Measurements from ENCODE around the gene GABARAPL1. TPM values are rescaled to one million over a fixed set of nuclear protein-coding genes. Genes with fewer than 3 reads are reported as not detected.
"Not testable (repeated sequence)": the region's sequence is repeated elsewhere in the genome, so short reads cannot be mapped to it uniquely, and the experiment has no call there.

GABARAPL1 gene
- total RNA-seq, 1 donor from 2014 or later = 110 TPM

DNA sequence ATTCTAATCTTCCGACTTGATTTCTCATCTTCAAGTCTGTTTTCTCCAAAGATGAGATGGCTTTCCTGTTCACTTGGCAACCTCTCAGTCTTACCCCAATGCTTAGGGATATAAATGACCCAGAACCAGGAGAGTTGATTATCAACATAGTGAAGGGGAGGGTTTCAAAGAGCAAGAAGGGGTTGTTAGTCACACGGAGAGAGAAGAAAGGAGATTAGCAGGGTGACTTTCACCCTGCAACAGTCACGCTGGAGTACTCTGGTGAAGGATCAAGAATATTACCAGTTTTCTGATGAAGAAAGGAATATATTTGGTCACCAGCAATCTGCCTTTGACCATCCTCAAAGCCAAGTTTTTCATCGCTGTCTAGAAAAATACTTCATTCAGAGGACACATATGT is 33.9 kb upstream of the GABARAPL1 start, which contains the start of gene TMEM52B:
TMEM52B (plus strand) TSS at position 212 of the 400 bp plus-strand sequence. CDS start 543 bp downstream, outside the sequence.
- TF ChIP-seq, protein P1, sequence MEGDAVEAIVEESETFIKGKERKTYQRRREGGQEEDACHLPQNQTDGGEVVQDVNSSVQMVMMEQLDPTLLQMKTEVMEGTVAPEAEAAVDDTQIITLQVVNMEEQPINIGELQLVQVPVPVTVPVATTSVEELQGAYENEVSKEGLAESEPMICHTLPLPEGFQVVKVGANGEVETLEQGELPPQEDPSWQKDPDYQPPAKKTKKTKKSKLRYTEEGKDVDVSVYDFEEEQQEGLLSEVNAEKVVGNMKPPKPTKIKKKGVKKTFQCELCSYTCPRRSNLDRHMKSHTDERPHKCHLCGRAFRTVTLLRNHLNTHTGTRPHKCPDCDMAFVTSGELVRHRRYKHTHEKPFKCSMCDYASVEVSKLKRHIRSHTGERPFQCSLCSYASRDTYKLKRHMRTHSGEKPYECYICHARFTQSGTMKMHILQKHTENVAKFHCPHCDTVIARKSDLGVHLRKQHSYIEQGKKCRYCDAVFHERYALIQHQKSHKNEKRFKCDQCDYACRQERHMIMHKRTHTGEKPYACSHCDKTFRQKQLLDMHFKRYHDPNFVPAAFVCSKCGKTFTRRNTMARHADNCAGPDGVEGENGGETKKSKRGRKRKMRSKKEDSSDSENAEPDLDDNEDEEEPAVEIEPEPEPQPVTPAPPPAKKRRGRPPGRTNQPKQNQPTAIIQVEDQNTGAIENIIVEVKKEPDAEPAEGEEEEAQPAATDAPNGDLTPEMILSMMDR (IDR thresholded peaks at IDR 0.05; ENCODE audit: partially characterized antibody, unreplicated experiment) = no peak
- no peak for DNase-seq
- no peak within 1 kb of the TSS for H3K4me3 Mint-ChIP-seq (ENCODE audit: unreplicated experiment)
- no peaks in the 10 kb centered on the region for H3K36me3 Mint-ChIP-seq (ENCODE audit: unreplicated experiment)
- H3K4me1 Mint-ChIP-seq (ENCODE audit: low read depth, unreplicated experiment) = no peaks in the 10 kb centered on the region
- H3K27ac Mint-ChIP-seq (ENCODE audit: unreplicated experiment) = no peak within 1 kb of the TSS
- no peaks in the 10 kb centered on the region for H3K9me3 Mint-ChIP-seq (ENCODE audit: unreplicated experiment)
- peaks cover 1% of the 10 kb centered on the region for H3K27me3 Mint-ChIP-seq (ENCODE audit: unreplicated experiment)

DNA sequence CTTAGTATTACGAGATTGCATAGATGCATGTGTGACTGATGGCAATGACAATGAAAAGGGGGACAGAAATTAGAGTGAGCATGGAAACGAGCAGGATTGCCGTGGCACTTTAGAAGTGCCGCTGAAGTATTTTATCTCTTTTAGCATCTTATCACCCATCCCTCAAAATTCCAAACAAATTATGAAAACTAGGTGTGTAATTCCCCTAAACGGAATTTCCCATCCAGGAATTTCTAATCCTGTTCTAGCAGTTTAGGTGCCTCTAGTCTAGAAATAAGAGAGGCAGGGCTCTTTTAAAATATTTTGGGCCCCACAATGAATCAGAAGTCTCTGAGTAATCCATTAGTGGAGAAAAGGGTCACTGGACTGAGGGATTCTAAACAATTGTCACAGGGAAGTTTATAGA is 32.9 kb upstream of the GABARAPL1 start:
- Mint-ChIP-seq H3K36me3 (ENCODE audit: unreplicated experiment) (no peaks in the 10 kb centered on the region), H3K9me3 (ENCODE audit: unreplicated experiment) (peaks cover 2% of the 10 kb centered on the region), H3K4me3 (ENCODE audit: unreplicated experiment) (no peak overlapping the region), H3K4me1 (ENCODE audit: low read depth, unreplicated experiment) (peaks cover 1% of the 10 kb centered on the region), H3K27me3 (ENCODE audit: unreplicated experiment) (peaks cover 1% of the 10 kb centered on the region), H3K27ac (ENCODE audit: unreplicated experiment) (no peak overlapping the region)
- TF ChIP-seq, protein P1 (IDR thresholded peaks at IDR 0.05; ENCODE audit: partially characterized antibody, unreplicated experiment) = no peak
- DNase-seq = no peak

DNA sequence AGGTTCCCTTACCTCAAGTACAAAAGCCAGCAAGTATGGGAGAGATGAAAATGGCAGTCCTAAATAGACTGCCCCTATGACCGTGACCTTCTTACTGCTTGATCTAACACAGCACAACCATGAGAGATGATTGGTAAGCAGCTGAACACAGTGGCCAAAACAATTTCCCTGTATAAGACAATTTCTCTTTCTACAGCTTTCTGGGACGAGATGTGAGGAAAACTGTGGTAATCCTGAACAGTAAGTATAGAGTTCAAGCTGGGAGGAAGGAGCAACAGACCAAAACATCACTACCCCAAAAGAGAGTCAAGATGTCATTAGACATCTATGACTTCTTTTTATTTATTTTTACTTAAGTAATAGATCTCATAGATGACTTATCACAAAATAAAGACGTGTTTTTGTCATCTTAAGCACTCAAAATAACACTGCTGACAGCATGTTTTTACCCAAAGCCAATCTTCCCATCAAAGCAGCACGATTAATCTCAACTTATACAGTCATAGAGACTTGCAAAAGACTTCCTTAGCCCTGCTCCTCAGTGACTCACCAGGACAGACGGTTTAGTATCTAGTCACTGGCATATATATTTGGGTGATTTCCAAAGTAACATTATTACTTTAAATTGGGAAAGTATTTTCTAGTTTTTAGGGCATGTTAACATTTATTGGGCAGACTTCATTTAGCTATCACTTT is 30.2 kb upstream of the GABARAPL1 start:
- TF ChIP-seq, protein P1 (IDR thresholded peaks at IDR 0.05; ENCODE audit: partially characterized antibody, unreplicated experiment) = no peak
- H3K27ac Mint-ChIP-seq (ENCODE audit: unreplicated experiment) = no peak overlapping the region
- H3K27me3 Mint-ChIP-seq (ENCODE audit: unreplicated experiment) = no peaks in the 10 kb centered on the region
- DNase-seq = no peak
- no peak overlapping the region for H3K4me3 Mint-ChIP-seq (ENCODE audit: unreplicated experiment)
- H3K9me3 Mint-ChIP-seq (ENCODE audit: unreplicated experiment) = peaks cover 2% of the 10 kb centered on the region
- no peaks in the 10 kb centered on the region for H3K36me3 Mint-ChIP-seq (ENCODE audit: unreplicated experiment)
- peaks cover 1% of the 10 kb centered on the region for H3K4me1 Mint-ChIP-seq (ENCODE audit: low read depth, unreplicated experiment)

- Mint-ChIP-seq H3K27me3 (ENCODE audit: unreplicated experiment) (peaks cover 1% of the 10 kb centered on the region), H3K4me1 (ENCODE audit: low read depth, unreplicated experiment) (peaks cover 1% of the 10 kb centered on the region), H3K27ac (ENCODE audit: unreplicated experiment) (no peak overlapping the region), H3K36me3 (ENCODE audit: unreplicated experiment) (no peaks in the 10 kb centered on the region), H3K4me3 (ENCODE audit: unreplicated experiment) (no peak overlapping the region), H3K9me3 (ENCODE audit: unreplicated experiment) (peaks cover 2% of the 10 kb centered on the region)
- TF ChIP-seq, protein P1 (IDR thresholded peaks at IDR 0.05; ENCODE audit: partially characterized antibody, unreplicated experiment) = no peak
- DNase-seq = no peak
Observed at GRCh38 chr12:10184261-10184843, 28.3 kb upstream of the GABARAPL1 start.

GRCh38 chr12:10186299-10186698 is 26.4 kb upstream of the GABARAPL1 start:
- Mint-ChIP-seq H3K4me3 (ENCODE audit: unreplicated experiment) (no peak overlapping the region), H3K4me1 (ENCODE audit: low read depth, unreplicated experiment) (peaks cover 1% of the 10 kb centered on the region), H3K27me3 (ENCODE audit: unreplicated experiment) (peaks cover 1% of the 10 kb centered on the region), H3K36me3 (ENCODE audit: unreplicated experiment) (no peaks in the 10 kb centered on the region), H3K9me3 (ENCODE audit: unreplicated experiment) (peaks cover 2% of the 10 kb centered on the region), H3K27ac (ENCODE audit: unreplicated experiment) (no peak overlapping the region)
- TF ChIP-seq, protein P1 (IDR thresholded peaks at IDR 0.05; ENCODE audit: partially characterized antibody, unreplicated experiment) = no peak
- no peak for DNase-seq

GRCh38 chr12:10186958-10187357 is 25.7 kb upstream of the GABARAPL1 start:
- H3K27me3 Mint-ChIP-seq (ENCODE audit: unreplicated experiment); H3K9me3 Mint-ChIP-seq (ENCODE audit: unreplicated experiment); H3K4me3 Mint-ChIP-seq (ENCODE audit: unreplicated experiment); H3K36me3 Mint-ChIP-seq (ENCODE audit: unreplicated experiment); H3K27ac Mint-ChIP-seq (ENCODE audit: unreplicated experiment); H3K4me1 Mint-ChIP-seq (ENCODE audit: low read depth, unreplicated experiment); DNase-seq: not testable (repeated sequence)
